ENCODE data around the gene ZGPAT. TPM values are rescaled to one million over a fixed set of nuclear protein-coding genes. Genes with fewer than 3 reads are reported as not detected.

Gene ZGPAT
- total and polyA plus RNA-seq, 2 of the 4 experiments (the other 2 are of a cell fraction), result 13.4 to 20.2 TPM

GRCh38 chr20:63765902-63766301, 58.1 kb downstream of the ZGPAT start:
- no peak overlapping the region for H2BK20ac ChIP-seq (ENCODE audit: low read depth, low read length)
- no peak overlapping the region for H3K4ac ChIP-seq (ENCODE audit: low read depth, low read length)
- no peak overlapping the region for H2BK15ac ChIP-seq (ENCODE audit: low read depth, low read length)
- TF ChIP-seq BHLHE40 (IDR thresholded peaks at IDR 0.05; ENCODE audit: low read depth, low read length), result no peak
- TF ChIP-seq SMC3 (IDR thresholded peaks at IDR 0.05; ENCODE audit: low read depth, low read length), result no peak
- H3K18ac ChIP-seq (ENCODE audit: low read depth, low read length), result no peak overlapping the region
- ChIA-PET CTCF (interaction anchor here (1.0 kb wide), 1 partner anchor 20 kb away, joined by 3 read pairs; no protein-coding TSS in a partner anchor), POLR2A (ENCODE audit: unreplicated experiment) (no interaction called here)
- no peak overlapping the region for H2AK9ac ChIP-seq (replicated peaks; ENCODE audit: low read depth, low read length, poor library complexity)
- no peaks in the 10 kb centered on the region for H3K4me1 ChIP-seq (ENCODE audit: control insufficient read depth, insufficient read depth, low read length)
- H4K8ac ChIP-seq (ENCODE audit: low read depth in 2 of 2, low read length in 2 of 2), result no peak overlapping the region
- peaks cover 28% of the 10 kb centered on the region; the same call in 1 of the 2 replicates for H3K36me3 ChIP-seq (ENCODE audit: control insufficient read depth, insufficient read depth, low read length)
- no peak overlapping the region for H3K27ac ChIP-seq (ENCODE audit: insufficient read depth, low read length)
- no peaks in the 10 kb centered on the region for H3K9me3 ChIP-seq (ENCODE audit: control insufficient read depth, insufficient read depth, low read length)
- H2BK5ac ChIP-seq (ENCODE audit: low read depth, low read length, poor library complexity, severe bottlenecking), result no peak overlapping the region
- intact Hi-C loops (cut with micrococcal nuclease), result no loop called here
- no peak overlapping the region for H4K5ac ChIP-seq (ENCODE audit: low read depth, low read length)
- H3K27me3 ChIP-seq (ENCODE audit: control insufficient read depth, insufficient read depth, low read length), result no peaks in the 10 kb centered on the region
- ATAC-seq (ENCODE audit: low read depth) (no peak), DNase-seq (no peak)
- no peak overlapping the region for H3K14ac ChIP-seq (replicated peaks; ENCODE audit: low read depth, low read length)
- no peak overlapping the region for H3K4me2 ChIP-seq (ENCODE audit: low read depth, low read length)
- H4K20me1 ChIP-seq (ENCODE audit: insufficient read depth, low read length), result no peaks in the 10 kb centered on the region
- H3K23ac ChIP-seq (ENCODE audit: low read depth, low read length), result no peak overlapping the region
- no TSS peak for BruUV-seq (replicated peaks)
- dilution Hi-C loops (cut with HindIII; ENCODE audit: low sequenced_read_pairs, unreplicated experiment), result no loop called here
- no peak overlapping the region for H2AK5ac ChIP-seq (ENCODE audit: low read depth, low read length)
- no peak overlapping the region for H3K4me3 ChIP-seq (ENCODE audit: insufficient read depth, low read depth, low read length)
- no peak overlapping the region for H3K56ac ChIP-seq (ENCODE audit: extremely low read depth, insufficient read depth, low read length)
- in situ Hi-C loops (cut with MboI; ENCODE audit: low sequenced_read_pairs), result no loop called here
- H4K91ac ChIP-seq (ENCODE audit: insufficient read depth, low read depth, low read length), result no peak overlapping the region
- H3K79me1 ChIP-seq (ENCODE audit: low read depth in 1 of 2, low read length in 2 of 2), result peaks cover 2 to 11% of the 10 kb centered on the region in 2 experiments; a peak in 1 of 4 replicates
- H3K9ac ChIP-seq (ENCODE audit: low read depth, low read length), result no peak overlapping the region
- WGBS, 2 experiments (ENCODE audit: extremely low coverage in 2 of 2, insufficient read length in 1 of 2), result no CpG with 5 or more reads among the region's 7 CpGs
- H2BK120ac ChIP-seq (ENCODE audit: low read depth, low read length), result no peak overlapping the region
- no peak overlapping the region for H2AFZ ChIP-seq (replicated peaks; ENCODE audit: low read length, poor library complexity)
- 0 out of 2 replicates have a peak, but pooled peaks cover 3% of the 10 kb centered on the region for H3K9me1 ChIP-seq (ENCODE audit: insufficient read depth, low read length)

Measured in IMR-90 (cell line).